Breast epithelium (tissue), 4 donors: Measurements from ENCODE around the gene CYP2C18. TPM values are rescaled to one million over a fixed set of nuclear protein-coding genes. Genes with fewer than 3 reads are reported as not detected.

Experiments used
- DNase-seq, 2 donors: peaks; one replicate each; pipeline ENCODE4 v3.0.0-alpha.2; 2019; ENCODE audit warnings: low spot score in 2 of 2
- H3K27ac ChIP-seq, 2 donors: fragments of 200-600 bp; sonication (generic) in 1 of 2; one replicate each; pipeline ENCODE4 v1.5.1; 2016 to 2019; ENCODE audit warnings: mild to moderate bottlenecking in 1 of 2
- H3K27me3 ChIP-seq, 2 donors: fragments of 200-600 bp; sonication (generic) in 1 of 2; one replicate each; pipeline versions ENCODE4 v1.5.1 to v1.6.0; 2017 to 2019; ENCODE audit warnings: control low read depth in 1 of 2, mild to moderate bottlenecking in 1 of 2
- H3K36me3 ChIP-seq: fragments of 200-600 bp; one replicate; pipeline ENCODE4 v1.5.1; 2019
- H3K4me1 ChIP-seq, 2 donors: fragments of 200-600 bp; sonication (generic); one replicate each; pipeline ENCODE4 v1.5.1; 2016 to 2019; ENCODE audit warnings: control low read depth in 1 of 2
- H3K4me3 ChIP-seq, 3 donors: fragments of 200-600 bp; sonication (generic); 1 replicate in 2 of 3; 2 replicates in 1 of 3; pipeline ENCODE4 v1.5.1; 2016 to 2019; ENCODE audit warnings: mild to moderate bottlenecking in 3 of 3, moderate library complexity in 2 of 3
- H3K9me3 ChIP-seq, 2 donors: fragments of 200-600 bp; sonication (generic) in 1 of 2; one replicate each; pipeline ENCODE4 v1.5.1; 2016 to 2019; ENCODE audit warnings: control low read depth in 1 of 2
- CTCF ChIP-seq, 3 donors: fragments of 450-650 bp; IDR thresholded peaks; one replicate each; pipeline ENCODE4 v1.5.1; 2016 to 2017; ENCODE audit warnings: antibody characterized with exemption in 3 of 3, mild to moderate bottlenecking in 3 of 3, moderate library complexity in 3 of 3
- POLR2A ChIP-seq: fragments of 450-650 bp; IDR thresholded peaks from one replicate; pipeline ENCODE4 v1.6.1; 2016; ENCODE audit warnings: antibody characterized with exemption, mild to moderate bottlenecking, moderate library complexity
- POLR2AphosphoS5 ChIP-seq, 3 donors: sonication (generic); formaldehyde crosslinking; IDR thresholded peaks; one replicate each; pipeline ENCODE4 v1.6.1; 2017; ENCODE audit warnings: antibody characterized with exemption in 3 of 3
- intact Hi-C: fragments of 100-400 bp; cut with DNase I; formaldehyde crosslinking; loops from one replicate; pipeline ENCODE4 v1.15.1; 2023; ENCODE audit warnings: low total_unique reads
- total RNA-seq, 3 donors: library from RNA; depleted of rRNA; stranded (reverse); fragments of >200 nt; gene quantifications; one replicate each; pipeline ENCODE4 v1.1.0, GENCODE V29; 2016

CYP2C18 gene
- total RNA-seq, 3 donors from 2014 or later, result not detected

DNA sequence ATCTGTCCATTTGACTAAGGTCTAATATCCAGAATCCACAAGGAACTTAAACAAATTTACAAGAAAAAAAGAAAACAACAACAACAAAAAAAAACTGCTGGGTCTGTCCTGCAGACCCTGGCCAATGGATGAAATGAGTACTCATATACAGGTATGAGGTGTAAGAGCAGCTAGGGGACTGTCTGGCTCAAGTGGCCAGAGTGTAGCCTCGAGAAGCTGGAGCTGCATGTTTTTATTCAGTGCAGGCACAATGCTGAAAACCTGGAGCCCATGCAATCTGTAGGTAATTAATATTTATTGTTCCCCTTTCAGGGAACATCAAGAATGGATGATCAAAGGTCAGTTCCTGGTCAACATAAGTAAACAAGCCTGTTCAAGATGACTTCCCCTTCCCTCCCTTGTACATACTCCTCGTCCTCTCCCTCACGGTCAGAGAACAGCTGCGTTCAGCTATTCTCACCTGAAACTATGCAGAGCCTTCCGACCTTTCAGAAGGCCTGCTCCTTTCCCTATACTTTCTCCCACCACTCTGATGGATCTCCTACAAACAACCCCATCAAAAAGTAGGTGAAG, 94.4 kb downstream of the CYP2C18 start:
- no peak for DNase-seq
- H3K27me3 ChIP-seq, result no peaks in the 10 kb centered on the region
- H3K4me3 ChIP-seq, result no peak overlapping the region
- intact Hi-C loops, result no loop called here
- peaks cover 0 to 5% of the 10 kb centered on the region in 2 donors for H3K9me3 ChIP-seq
- H3K27ac ChIP-seq, result no peak overlapping the region
- H3K4me1 ChIP-seq, result no peaks in the 10 kb centered on the region
- TF ChIP-seq CTCF (IDR thresholded peaks at IDR 0.05) (no peak), POLR2AphosphoS5 (IDR thresholded peaks at IDR 0.05) (no peak)
- no peaks in the 10 kb centered on the region for H3K36me3 ChIP-seq

DNA sequence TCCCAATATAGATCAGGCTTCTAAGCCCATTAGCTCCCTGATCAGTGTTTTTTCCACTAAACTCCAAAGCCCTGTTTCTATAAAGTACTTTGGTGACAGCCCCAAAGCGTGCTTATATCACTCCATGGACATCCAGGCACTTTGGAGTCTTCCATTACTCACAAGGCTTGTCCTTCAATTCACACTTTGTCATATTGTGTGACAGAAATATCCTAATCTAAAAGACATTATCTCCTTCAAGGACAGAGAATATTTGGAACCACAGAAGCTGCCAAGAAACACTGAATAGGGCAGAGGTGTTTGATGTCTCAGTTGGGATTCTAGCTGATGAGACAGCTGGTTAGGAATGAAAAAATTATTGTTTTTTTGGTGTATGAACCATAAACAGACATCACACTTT, 97.3 kb downstream of the CYP2C18 start:
- intact Hi-C loops, result no loop called here
- TF ChIP-seq POLR2AphosphoS5 (IDR thresholded peaks at IDR 0.05), result no peak
- TF ChIP-seq CTCF (IDR thresholded peaks at IDR 0.05), result no peak
- no peak for TF ChIP-seq POLR2A
- H3K27ac ChIP-seq, result no peak overlapping the region

GRCh38 chr10:94784256-94784655, 100.7 kb downstream of the CYP2C18 start:
- H3K27ac ChIP-seq, result no peak overlapping the region
- H3K36me3 ChIP-seq, result no peaks in the 10 kb centered on the region
- TF ChIP-seq CTCF (IDR thresholded peaks at IDR 0.05) (no peak), POLR2A (no peak), POLR2AphosphoS5 (IDR thresholded peaks at IDR 0.05) (no peak)
- H3K4me3 ChIP-seq, result no peak overlapping the region
- intact Hi-C loops, result no loop called here
- DNase-seq, result no peak
- no peaks in the 10 kb centered on the region for H3K9me3 ChIP-seq
- H3K4me1 ChIP-seq, result no peaks in the 10 kb centered on the region
- H3K27me3 ChIP-seq, result no peaks in the 10 kb centered on the region

More for the DNA sequence above, 97.3 kb downstream of the CYP2C18 start:
- Histone ChIP-seq H3K4me3 (no peak overlapping the region), H3K9me3 (peaks cover 0 to 5% of the 10 kb centered on the region in 2 donors), H3K4me1 (no peaks in the 10 kb centered on the region), H3K27me3 (no peaks in the 10 kb centered on the region), H3K36me3 (no peaks in the 10 kb centered on the region)
- DNase-seq, result no peak

DNA sequence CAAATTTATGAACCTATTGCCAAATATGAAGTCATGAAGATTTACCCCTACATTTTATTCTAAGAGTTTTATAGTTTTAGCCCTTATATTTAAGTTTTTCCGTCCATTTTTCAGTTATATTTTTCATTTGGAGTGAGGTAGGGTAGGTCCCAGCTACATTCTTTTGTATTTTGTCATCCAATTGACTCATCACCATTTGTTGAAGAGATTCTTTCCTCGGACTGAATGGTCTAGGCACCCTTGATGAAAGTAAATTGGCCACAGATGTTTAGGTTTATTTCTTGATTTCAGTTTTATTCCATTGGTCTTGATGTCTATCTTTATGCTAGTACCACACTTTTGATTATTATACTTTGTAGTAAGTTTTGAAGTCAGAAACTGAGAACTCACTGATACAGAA, 101.7 kb downstream of the CYP2C18 start:
- H3K36me3 ChIP-seq, result no peaks in the 10 kb centered on the region
- H3K4me1 ChIP-seq, result no peaks in the 10 kb centered on the region
- TF ChIP-seq POLR2AphosphoS5 (IDR thresholded peaks at IDR 0.05) (no peak), CTCF (IDR thresholded peaks at IDR 0.05) (no peak), POLR2A (no peak)
- no peak for DNase-seq
- no peak overlapping the region for H3K4me3 ChIP-seq
- no peak overlapping the region for H3K27ac ChIP-seq
- H3K27me3 ChIP-seq, result no peaks in the 10 kb centered on the region
- no peaks in the 10 kb centered on the region for H3K9me3 ChIP-seq
- intact Hi-C loops, result no loop called here

Other genes starting within 250 kb of the CYP2C18 start
- gene HELLS, start 137.9 kb upstream of the CYP2C18 start, total RNA-seq, result 1 to 10 TPM; 1.8 to 9.8 (median 7.5) TPM
- under 1 TPM in 1 of 3 donors, not detected in 2; 0.32 TPM for gene CYP2C19, start 79.0 kb downstream of the CYP2C18 start, total RNA-seq